Natural killer cell (primary cell): Measurements from ENCODE around the gene NAP1L1. TPM values are rescaled to one million over a fixed set of nuclear protein-coding genes. Genes with fewer than 3 reads are reported as not detected.
A peak's percentile ranks its signal among the peaks of the same experiment; 100 is the strongest.

Experiments used
- ATAC-seq, 3 donors: fragments of 150-1000 bp in 2 of 3; fragments of 200-7000 bp in 1 of 3; cut with Tn5 transposase; 1 replicate in 1 of 3; 2 replicates in 2 of 3; pipeline ENCODE4 v1.10.0; 2021; ENCODE audit warnings: mild to moderate bottlenecking in 2 of 3, moderate library complexity in 2 of 3
- DNase-seq, 2 donors: peaks; one replicate each; pipeline versions ENCODE4 v3.0.0 to v3.0.0-alpha.2; 2013 to 2021; ENCODE audit warnings: mixed read lengths in 1 of 2
- H3K27ac ChIP-seq: one replicate; pipeline ENCODE4 v1.5.1; 2013; ENCODE audit warnings: mild to moderate bottlenecking, low read length
- H3K27me3 ChIP-seq: one replicate; pipeline ENCODE4 v1.6.1; 2013; ENCODE audit warnings: low read length; ENCODE audit not compliant: control insufficient read depth, insufficient read depth
- H3K36me3 ChIP-seq: one replicate; pipeline ENCODE4 v1.6.1; 2013; ENCODE audit warnings: low read length; ENCODE audit not compliant: control insufficient read depth, insufficient read depth
- H3K4me1 ChIP-seq: one replicate; pipeline ENCODE4 v1.6.1; 2013; ENCODE audit warnings: low read length; ENCODE audit not compliant: control insufficient read depth, insufficient read depth
- H3K4me3 ChIP-seq: one replicate; pipeline ENCODE4 v1.5.1; 2013; ENCODE audit warnings: low read length
- H3K9me3 ChIP-seq: one replicate; pipeline ENCODE4 v1.6.1; 2013; ENCODE audit warnings: low read length; ENCODE audit not compliant: control insufficient read depth, insufficient read depth
- H3K27ac Mint-ChIP-seq, 2 donors: one replicate each; pipeline ENCODE4 v1.8.0; 2022; ENCODE audit warnings: mild to moderate bottlenecking in 2 of 2, mixed read lengths in 2 of 2, moderate library complexity in 1 of 2
- H3K27me3 Mint-ChIP-seq, 2 donors: one replicate each; pipeline ENCODE4 v1.8.0; 2022; ENCODE audit warnings: low read depth in 2 of 2, mixed read lengths in 2 of 2
- H3K36me3 Mint-ChIP-seq: one replicate; pipeline ENCODE4 v1.8.0; 2022; ENCODE audit warnings: mixed read lengths
- H3K4me1 Mint-ChIP-seq, 2 donors: one replicate each; pipeline ENCODE4 v1.8.0; 2022; ENCODE audit warnings: mixed read lengths in 2 of 2
- H3K4me3 Mint-ChIP-seq: one replicate; pipeline ENCODE4 v1.8.0; 2022; ENCODE audit warnings: mild to moderate bottlenecking, moderate library complexity, mixed read lengths
- H3K9me3 Mint-ChIP-seq, 2 donors: one replicate each; pipeline ENCODE4 v1.8.0; 2022; ENCODE audit warnings: mixed read lengths in 2 of 2
- CTCF ChIP-seq: fragments of 200-600 bp; IDR thresholded peaks from one replicate; pipeline ENCODE4 v1.8.0; 2022; ENCODE audit warnings: antibody characterized with exemption
- WGBS: methylation state at CpG from one replicate; pipeline ENCODE4 v1.1.7; 2013; ENCODE audit warnings: missing lambda C conversion rate; ENCODE audit not compliant: insufficient coverage; 5-methylcytosine and 5-hydroxymethylcytosine counted together
- intact Hi-C: fragments of 100-400 bp; cut with micrococcal nuclease; formaldehyde crosslinking; loops from one replicate; pipeline ENCODE4 v1.14.2; 2022
- total RNA-seq, 4 donors: library from RNA; stranded (reverse); fragments of 120-200 nt in 1 of 4; gene quantifications; one replicate each; pipeline versions ENCODE4 v1.2.3 to v1.2.4, GENCODE V29; 2013 to 2022

The NAP1L1 gene
- total RNA-seq, 3 donors from 2014 or later (not counting 1 experiment from before 2014, with no cell fraction given): 264 to 431 (median 286) TPM

GRCh38 chr12:76074701-76075336 lies 9.7 kb downstream of the NAP1L1 start:
- peaks cover 10% of the 10 kb centered on the region for H3K36me3 ChIP-seq
- DNase-seq: no peak
- intact Hi-C loops: no loop called here
- H3K27ac Mint-ChIP-seq: no peak overlapping the region
- no peaks in the 10 kb centered on the region for H3K9me3 ChIP-seq
- no peaks in the 10 kb centered on the region for H3K4me1 ChIP-seq
- no peak for TF ChIP-seq CTCF
- H3K4me3 Mint-ChIP-seq: no peak overlapping the region
- ATAC-seq: peak in 1 of 3 donors; percentile 26
- H3K27me3 ChIP-seq: no peaks in the 10 kb centered on the region
- no peaks in the 10 kb centered on the region for H3K27me3 Mint-ChIP-seq
- 93% methylated on average over 1 of the region's 1 CpG for WGBS
- H3K27ac ChIP-seq: no peak overlapping the region
- peaks cover 32 to 50% of the 10 kb centered on the region in 2 donors for H3K4me1 Mint-ChIP-seq
- H3K4me3 ChIP-seq: no peak overlapping the region
- H3K36me3 Mint-ChIP-seq: no peaks in the 10 kb centered on the region
- H3K9me3 Mint-ChIP-seq: no peaks in the 10 kb centered on the region

GRCh38 chr12:76073561-76073960 lies 10.9 kb downstream of the NAP1L1 start:
- peaks cover 13% of the 10 kb centered on the region for H3K36me3 ChIP-seq
- no peak for DNase-seq
- H3K27me3 Mint-ChIP-seq: no peaks in the 10 kb centered on the region
- H3K27ac ChIP-seq: no peak overlapping the region
- H3K9me3 Mint-ChIP-seq: no peaks in the 10 kb centered on the region
- H3K4me1 Mint-ChIP-seq: peaks cover 30 to 56% of the 10 kb centered on the region in 2 donors
- no peaks in the 10 kb centered on the region for H3K4me1 ChIP-seq
- H3K9me3 ChIP-seq: no peaks in the 10 kb centered on the region
- intact Hi-C loops: no loop called here
- no peaks in the 10 kb centered on the region for H3K36me3 Mint-ChIP-seq
- H3K27ac Mint-ChIP-seq: no peak overlapping the region
- H3K27me3 ChIP-seq: no peaks in the 10 kb centered on the region
- no peak overlapping the region for H3K4me3 Mint-ChIP-seq
- H3K4me3 ChIP-seq: no peak overlapping the region
- ATAC-seq: no peak
- no peak for TF ChIP-seq CTCF

- TF ChIP-seq CTCF: no peak
- H3K36me3 ChIP-seq: peaks cover 19% of the 10 kb centered on the region
- Mint-ChIP-seq H3K4me3 (no peak overlapping the region), H3K4me1 (peaks cover 26 to 54% of the 10 kb centered on the region in 2 donors), H3K27me3 (no peaks in the 10 kb centered on the region), H3K36me3 (no peaks in the 10 kb centered on the region), H3K9me3 (no peaks in the 10 kb centered on the region), H3K27ac (no peak overlapping the region)
- no peak overlapping the region for H3K27ac ChIP-seq
- ATAC-seq (no peak), DNase-seq (no peak)
- no peaks in the 10 kb centered on the region for H3K4me1 ChIP-seq
- whole genome bisulfite sequencing: 100% methylated on average over 3 of the region's 3 CpGs
- H3K4me3 ChIP-seq: no peak overlapping the region
- H3K27me3 ChIP-seq: no peaks in the 10 kb centered on the region
- H3K9me3 ChIP-seq: no peaks in the 10 kb centered on the region
- intact Hi-C loops: no loop called here
Measured at GRCh38 chr12:76072568-76072967, 11.9 kb downstream of the NAP1L1 start.

GRCh38 chr12:76069339-76069738 lies 15.1 kb downstream of the NAP1L1 start:
- no peak overlapping the region for H3K27ac ChIP-seq
- Mint-ChIP-seq H3K9me3 (peaks cover 2 to 10% of the 10 kb centered on the region in 2 donors), H3K36me3 (peaks cover 17% of the 10 kb centered on the region), H3K27me3 (no peaks in the 10 kb centered on the region), H3K4me3 (no peak overlapping the region), H3K27ac (no peak overlapping the region), H3K4me1 (peaks cover 24 to 39% of the 10 kb centered on the region in 2 donors)
- DNase-seq: no peak
- ATAC-seq: no peak
- no peaks in the 10 kb centered on the region for H3K4me1 ChIP-seq
- H3K9me3 ChIP-seq: no peaks in the 10 kb centered on the region
- intact Hi-C loops: no loop called here
- no peak overlapping the region for H3K4me3 ChIP-seq
- TF ChIP-seq CTCF: no peak
- H3K27me3 ChIP-seq: no peaks in the 10 kb centered on the region
- peaks cover 45% of the 10 kb centered on the region for H3K36me3 ChIP-seq
